Ishikawa (cell line): ENCODE results near the gene SIVA1.

Experiments
- CEBPB ChIP-seq: IDR thresholded peaks from 2 replicates; pipeline ENCODE4 v1.6.1; 2012
- CREB1 ChIP-seq: IDR thresholded peaks from 2 replicates; pipeline ENCODE4 v1.6.1; 2012; ENCODE audit warnings: low read depth
- REST ChIP-seq: IDR thresholded peaks from 2 replicates; pipeline ENCODE4 v1.6.1; 2012; ENCODE audit warnings: low read depth, mild to moderate bottlenecking
- TAF1 ChIP-seq: IDR thresholded peaks from 2 replicates; pipeline ENCODE4 v1.6.1; 2012; ENCODE audit warnings: low read depth, mild to moderate bottlenecking
- TCF12 ChIP-seq: IDR thresholded peaks from 2 replicates; pipeline ENCODE4 v1.6.1; 2012; ENCODE audit warnings: low read depth
- YY1 ChIP-seq: IDR thresholded peaks from 2 replicates; pipeline ENCODE4 v1.6.1; 2012; ENCODE audit warnings: low read depth
- ZBTB7A ChIP-seq: IDR thresholded peaks from 2 replicates; pipeline ENCODE4 v1.6.1; 2012; ENCODE audit warnings: low read depth

GRCh38 chr14:104741108-104741802, 11.7 kb upstream of the SIVA1 start:
- no peak for TF ChIP-seq TCF12
- TF ChIP-seq CREB1, result no peak
- TF ChIP-seq YY1, result no peak
- TF ChIP-seq TAF1, result no peak
- no peak for TF ChIP-seq REST
- no peak for TF ChIP-seq ZBTB7A
- no peak for TF ChIP-seq CEBPB
